K562 treated with DMSO at 1 percent for 48 hours (cell line): ENCODE data around the gene ZMYND11. TPM values are rescaled to one million over a fixed set of nuclear protein-coding genes. Genes with fewer than 3 reads are reported as not detected.

Experiments used
- total RNA-seq: library from RNA; unstranded; fragments of 300-600 nt; gene quantifications from 2 replicates; pipeline ENCODE4 v1.2.3, GENCODE V29; 2022; ENCODE audit warnings: low replicate concordance; ENCODE audit errors: extremely low read depth

ZMYND11 gene
- total RNA-seq = not detected in 2 replicates

DNA sequence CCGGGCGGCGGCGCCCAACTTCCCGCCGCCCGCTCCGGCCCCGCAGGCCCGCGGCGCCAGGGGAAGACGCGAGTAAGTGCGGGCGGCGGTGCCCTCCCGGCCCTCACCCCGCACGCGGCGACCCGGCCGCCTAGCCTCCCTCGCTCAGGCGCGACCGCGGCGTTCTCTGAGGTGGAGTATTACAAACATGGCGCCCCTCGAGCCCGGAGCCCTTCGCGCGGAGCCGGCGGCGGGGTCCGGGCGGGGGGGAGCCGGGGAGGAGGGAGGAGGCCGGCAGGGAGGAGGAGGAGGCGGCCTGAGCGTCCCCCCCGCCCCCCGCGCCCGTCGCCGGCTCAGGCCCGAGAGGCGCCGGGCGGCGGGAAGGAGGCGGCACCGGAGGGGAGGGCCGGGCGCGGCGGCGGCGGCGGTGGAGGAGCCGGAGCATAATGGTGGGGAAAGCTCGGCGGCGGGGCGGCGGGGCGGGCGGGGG lies at the start of gene ZMYND11:
ZMYND11 (plus strand) TSS at position 324 of the 469 bp plus-strand sequence. CDS start 44,558 bp downstream, outside the sequence.

Other genes with a start within 250 kb of the ZMYND11 start
- not detected in 2 replicates for gene TUBB8, start 86.2 kb upstream of the ZMYND11 start, total RNA-seq